NCI-H187 treated with DMSO at 0.1 percent for 48 hours (cell line): Measurements from ENCODE around the gene MAPK7.
"Not testable (repeated sequence)": the region's sequence is repeated elsewhere in the genome, so short reads cannot be mapped to it uniquely, and the experiment has no call there.

Experiments
- DNase-seq: peaks from one replicate; lab custom pipeline; 2025; lab: John Stamatoyannopoulos, UW

The MAPK7 gene

GRCh38 chr17:19343256-19343630 is 35.1 kb upstream of the MAPK7 start:
- no peak for DNase-seq

DNA sequence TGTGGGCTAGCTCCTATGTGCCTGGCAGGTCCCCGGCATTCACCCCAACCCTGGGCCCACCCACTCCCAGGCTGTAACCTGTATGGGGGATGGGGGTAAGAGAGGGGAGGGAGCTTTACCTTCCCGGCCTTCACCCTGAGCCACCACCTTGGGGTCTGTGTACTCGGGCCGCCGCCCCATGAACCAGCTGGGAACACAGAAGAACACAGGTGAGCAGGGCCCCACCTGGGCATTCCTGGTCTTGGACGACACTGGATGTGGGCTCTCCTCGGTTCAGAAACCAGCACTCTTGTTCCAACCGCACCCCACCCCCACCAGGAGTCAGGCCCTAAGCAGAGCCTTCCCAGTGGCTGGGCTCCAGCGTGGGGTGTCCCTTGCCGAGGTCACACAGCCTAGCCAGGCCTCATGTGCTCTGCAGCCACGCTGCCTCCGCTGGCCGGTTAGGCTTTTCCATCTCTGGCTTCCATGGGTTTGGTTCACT is 34.6 kb upstream of the MAPK7 start:
- no peak for DNase-seq

DNA sequence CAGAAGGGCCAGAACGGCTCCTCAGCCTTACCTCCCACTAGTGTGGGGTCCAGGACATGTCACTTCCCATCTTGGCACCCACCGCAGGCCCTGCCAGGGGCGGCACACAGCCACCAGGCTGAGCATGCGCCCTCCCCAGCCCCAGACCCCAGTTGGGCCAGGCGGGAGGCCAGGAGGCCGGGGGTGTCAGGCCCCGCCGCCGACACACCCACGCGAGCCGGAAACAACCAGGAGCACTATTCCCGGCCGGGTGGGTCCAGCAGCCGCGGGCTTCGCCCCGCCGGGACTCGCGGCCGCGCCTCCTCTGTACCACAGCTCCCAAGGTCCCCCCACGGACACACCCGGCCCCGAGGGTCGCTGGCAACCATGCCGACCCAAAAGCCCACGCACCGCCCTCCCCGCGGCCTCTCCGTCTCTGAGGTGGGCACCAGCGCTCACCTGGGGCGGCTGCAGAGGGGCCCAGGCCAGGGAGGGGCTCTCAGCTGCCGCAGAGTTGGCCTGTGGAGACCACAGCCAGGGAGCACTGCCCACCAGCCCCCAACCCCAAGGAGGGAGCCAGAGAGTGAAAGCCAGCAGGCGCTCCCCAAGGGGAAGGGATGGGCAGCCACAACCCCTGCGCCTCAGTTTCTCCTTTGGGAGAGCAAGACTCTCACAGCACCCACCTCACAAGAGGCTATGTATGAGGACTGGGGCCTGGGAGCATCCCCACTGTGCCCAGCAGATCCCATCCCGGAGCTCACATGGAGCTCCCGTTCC is 33.8 kb upstream of the MAPK7 start:
- no peak for DNase-seq

- no peak for DNase-seq
Observed at GRCh38 chr17:19345067-19345460, 33.2 kb upstream of the MAPK7 start.

DNA sequence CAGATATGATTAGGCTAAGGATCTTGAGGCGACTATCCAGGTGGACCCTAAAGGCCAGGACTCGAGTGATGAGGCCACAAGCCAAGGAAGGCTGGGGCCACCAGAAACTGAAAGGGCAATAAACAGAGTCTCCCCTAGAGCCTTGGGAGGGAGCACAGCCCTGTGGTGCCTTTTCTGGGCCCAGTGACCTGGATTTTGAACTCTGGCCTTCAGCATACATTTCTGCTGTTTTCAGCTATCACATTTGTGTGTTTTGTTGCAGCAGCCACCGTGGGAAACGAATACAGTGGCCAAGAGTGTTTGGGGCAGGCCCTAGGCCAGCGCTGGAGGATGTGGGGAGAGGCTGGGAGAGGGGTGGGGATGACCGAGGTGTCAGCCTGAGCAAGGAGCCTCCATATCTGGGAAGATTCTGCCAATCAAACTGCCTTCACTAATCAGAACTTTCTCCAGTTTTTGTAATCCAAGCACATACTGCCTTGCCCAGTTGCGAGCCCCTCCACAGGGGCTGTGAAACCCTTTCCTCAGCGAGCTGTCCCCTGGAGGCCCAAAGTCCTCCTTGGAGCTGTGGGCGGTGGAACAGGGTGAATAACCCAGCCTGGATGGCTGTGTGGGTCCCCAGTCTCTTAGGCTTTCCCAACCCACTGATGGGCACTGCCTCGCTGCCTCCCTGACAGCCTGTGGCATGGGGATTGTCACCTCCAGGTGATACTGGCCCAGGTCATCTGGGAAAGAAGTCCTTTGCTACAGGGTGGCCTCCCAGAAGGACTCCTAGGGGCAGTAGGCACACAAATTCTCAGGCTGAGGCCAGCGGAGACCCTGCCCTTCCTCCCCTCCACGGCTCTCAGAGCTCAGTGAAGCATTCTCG is 32.6 kb upstream of the MAPK7 start:
- no peak for DNase-seq

GRCh38 chr17:19346351-19347255 is 31.7 kb upstream of the MAPK7 start:
- DNase-seq: no peak

DNA sequence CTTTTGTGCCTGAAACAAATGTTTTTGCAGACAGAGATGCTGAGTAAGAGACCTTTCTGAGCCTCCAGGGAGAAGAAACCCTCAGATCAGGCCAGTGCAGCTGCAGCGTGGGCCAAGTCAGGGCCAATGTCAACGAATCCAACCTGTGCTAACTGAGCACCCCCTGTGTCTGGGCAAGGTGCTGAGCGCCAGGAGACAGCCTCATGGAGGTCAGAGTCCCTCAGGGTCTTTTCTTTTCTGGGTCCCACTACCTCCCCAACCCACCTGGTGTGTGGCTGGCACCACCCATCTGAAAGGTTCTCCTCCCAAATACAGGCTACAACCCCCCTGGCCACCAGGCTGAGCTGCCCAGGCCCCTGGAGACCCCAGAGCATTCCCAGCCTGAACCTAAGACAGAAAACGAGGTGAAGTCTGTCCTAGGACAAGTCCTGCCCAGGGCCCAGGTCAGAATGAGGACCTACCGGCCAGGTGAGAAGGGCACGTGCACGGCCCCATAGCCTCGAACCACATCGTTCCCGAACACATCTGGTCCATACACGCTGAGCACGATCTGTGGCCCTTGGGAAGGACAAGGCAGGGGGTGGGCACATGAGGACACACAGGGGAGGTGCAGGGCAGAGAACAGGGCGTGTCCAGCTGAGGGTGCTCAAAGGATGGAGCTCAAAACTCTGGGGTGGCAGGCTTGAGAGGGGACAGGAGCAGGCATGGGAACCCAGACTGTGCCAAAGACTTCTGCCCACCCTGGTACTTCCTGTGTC is 30.8 kb upstream of the MAPK7 start:
- no peak for DNase-seq

DNA sequence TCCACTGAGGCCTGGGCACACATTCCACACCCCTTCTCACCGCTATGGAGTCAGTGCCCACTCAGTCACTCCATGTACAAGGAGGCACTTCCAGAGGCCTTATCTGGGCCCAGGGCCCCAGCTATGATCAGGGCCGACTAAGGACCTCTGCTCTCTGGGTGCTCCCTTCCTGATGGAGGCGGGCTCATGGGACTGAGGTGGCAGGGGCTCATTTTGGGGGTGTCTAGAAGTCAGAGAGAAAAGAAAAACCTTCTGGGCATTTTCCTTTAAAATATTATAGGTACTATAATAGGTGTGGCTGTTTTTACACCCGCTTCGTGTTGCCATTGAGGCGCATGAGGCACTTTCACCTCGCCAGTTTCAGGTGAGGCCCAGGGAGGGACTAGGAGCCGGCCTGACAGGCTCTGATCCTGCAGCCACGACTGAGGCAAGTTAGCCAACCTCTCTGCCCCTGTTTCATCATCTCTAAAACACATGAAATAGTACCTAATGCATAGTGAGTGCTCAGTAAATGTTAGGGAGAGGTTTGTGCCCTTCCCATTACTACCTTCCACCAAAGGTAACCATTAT is 30.1 kb upstream of the MAPK7 start:
- DNase-seq: no peak

DNA sequence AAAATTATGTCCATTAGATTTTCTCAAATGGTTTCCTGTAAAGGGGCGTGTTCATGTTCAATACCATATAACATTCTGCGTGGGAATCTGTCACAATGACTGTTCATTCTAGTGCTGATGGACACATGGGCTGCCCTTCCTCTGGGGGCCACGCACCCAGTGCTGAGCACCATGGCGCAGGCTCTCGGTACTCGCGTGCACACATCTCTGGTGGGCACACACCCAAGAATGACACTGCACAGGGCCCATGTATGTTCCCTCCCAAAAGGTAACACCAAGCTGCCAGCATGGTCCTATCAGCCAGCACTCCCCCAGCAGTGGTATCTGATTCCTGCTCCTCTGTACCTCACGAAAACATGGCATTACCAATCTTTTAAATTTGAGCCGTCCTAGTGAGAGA is 29.5 kb upstream of the MAPK7 start:
- no peak for DNase-seq

GRCh38 chr17:19353401-19353800 is 24.9 kb upstream of the MAPK7 start:
- DNase-seq: not testable (repeated sequence)

- no peak for DNase-seq
Observed at GRCh38 chr17:19354748-19355147, 23.6 kb upstream of the MAPK7 start.

DNA sequence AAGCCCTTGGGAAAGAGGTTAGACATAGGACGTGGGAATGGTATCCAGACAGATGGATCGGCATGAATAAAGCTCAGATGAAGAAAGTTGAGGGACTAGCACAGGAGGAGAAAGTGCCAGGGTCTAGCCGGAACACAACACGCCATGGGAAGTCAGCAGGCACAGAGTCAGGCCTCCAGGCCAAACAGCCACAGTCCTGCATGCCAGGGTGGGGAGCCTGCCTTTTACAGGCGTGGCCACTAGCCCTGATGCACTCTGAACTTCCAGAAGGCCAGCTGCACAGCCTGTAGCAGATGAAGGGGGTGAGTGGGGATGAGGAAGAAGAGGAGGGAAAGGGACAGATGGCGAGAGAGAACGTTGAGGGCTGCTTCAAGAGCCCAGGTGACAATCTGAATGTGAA is 20.9 kb upstream of the MAPK7 start:
- DNase-seq: no peak

- no peak for DNase-seq
Observed at GRCh38 chr17:19357761-19358160, 20.5 kb upstream of the MAPK7 start.

DNA sequence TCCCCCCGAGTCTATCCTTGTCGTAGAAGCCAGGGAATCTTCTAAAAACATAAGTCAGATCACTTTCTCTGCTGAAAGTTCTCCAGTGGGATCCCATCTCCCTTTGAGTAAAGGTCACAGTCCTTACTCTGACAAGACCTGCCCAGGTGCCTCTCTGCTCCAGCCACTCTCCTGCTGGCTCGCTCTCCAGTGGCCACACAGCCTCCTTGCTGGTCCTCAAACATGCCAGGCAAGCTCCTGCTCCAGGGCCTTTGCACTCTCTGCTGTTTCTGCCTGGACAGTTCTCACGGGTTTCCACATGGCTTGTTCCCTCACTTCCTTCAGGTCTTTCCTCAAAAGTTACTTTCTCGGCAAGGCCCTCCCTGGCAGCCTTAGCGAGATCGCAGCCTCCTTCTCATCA is 19.1 kb upstream of the MAPK7 start:
- no peak for DNase-seq

- DNase-seq: no peak
Observed at GRCh38 chr17:19359856-19360255, 18.4 kb upstream of the MAPK7 start.

DNA sequence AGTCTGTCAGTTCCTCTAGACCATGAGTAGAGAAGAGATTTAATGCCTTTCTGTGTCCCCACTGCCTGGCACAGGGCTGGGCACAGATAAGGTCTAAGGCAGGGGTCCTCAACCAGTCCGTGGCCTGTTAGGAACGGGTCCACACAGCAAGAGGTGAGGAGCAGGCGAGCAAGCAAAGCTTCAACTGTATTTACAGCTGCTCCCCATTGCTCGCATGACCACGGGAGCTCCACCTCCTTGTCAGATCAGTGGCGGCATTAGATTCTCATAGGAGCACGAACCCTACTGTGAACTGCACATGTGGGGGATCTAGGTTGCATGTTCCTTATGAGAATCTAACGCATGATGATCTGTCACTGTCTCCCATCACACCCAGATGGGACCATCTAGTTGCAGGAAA is 17.5 kb upstream of the MAPK7 start:
- no peak for DNase-seq

- DNase-seq: no peak
Observed at GRCh38 chr17:19361326-19361725, 17.0 kb upstream of the MAPK7 start.

- DNase-seq: no peak
Observed at GRCh38 chr17:19361944-19362276, 16.4 kb upstream of the MAPK7 start.

DNA sequence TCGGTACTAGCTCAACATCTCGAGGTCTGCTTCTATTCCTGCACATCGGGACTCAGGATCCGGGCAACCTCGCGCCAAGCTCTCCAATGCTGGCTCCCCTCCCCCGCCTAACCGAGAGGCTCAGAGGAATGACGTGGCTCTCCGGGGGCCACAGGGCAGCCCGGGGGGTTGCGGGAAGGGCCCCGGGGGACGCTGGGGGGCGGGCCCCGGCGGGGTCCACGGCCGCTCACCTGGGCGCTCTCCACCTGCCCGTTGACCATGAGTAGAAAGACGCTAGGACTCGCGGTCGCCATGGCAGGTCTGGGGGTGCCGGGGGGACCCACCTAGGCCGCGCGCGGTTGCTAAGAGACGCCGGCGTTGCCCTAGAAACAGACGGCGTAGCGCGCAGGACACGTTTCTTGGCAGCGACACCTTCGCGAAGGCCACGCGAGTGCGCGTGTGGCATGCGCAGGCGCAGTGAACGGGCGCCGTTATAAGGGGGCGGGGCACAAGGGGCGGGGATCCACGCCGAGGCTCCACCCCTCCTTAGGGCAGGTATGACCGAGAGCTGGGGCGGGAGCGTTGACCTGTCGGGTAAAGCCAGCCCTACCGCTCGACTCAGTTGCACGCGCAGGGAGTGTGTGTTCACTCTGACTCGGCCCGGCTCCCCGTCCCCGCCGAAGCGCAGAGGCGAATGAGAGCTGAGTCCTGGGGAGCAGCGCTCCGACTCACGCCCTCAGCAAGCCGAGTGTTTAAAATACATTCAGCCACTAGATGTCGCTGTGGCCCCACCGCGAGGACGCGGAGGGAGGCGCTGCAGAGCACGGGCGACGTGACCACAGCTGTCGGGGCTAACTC is 15.8 kb upstream of the MAPK7 start, which contains the start of gene B9D1:
TSS of gene B9D1 (minus strand) at position 447 of the 837 bp plus-strand sequence. CDS start at position 293, 154 bp downstream.
- no peak for DNase-seq

GRCh38 chr17:19363114-19363438 is 15.2 kb upstream of the MAPK7 start:
- no peak for DNase-seq
